CD8-positive, alpha-beta memory T cell (primary cell): ENCODE data around the gene PRDM16. TPM values are rescaled to one million over a fixed set of nuclear protein-coding genes. Genes with fewer than 3 reads are reported as not detected.

Source experiments
- CTCF ChIA-PET: fragments of 350-600 bp; sonication (Branson Sonifier 250); formaldehyde crosslinking; loops from one replicate; lab custom pipeline; 2021; ENCODE audit warnings: antibody characterized with exemption; lab: Charles Lee
- POLR2A ChIA-PET: fragments of 350-600 bp; sonication (Branson Sonifier 250); formaldehyde crosslinking; loops from one replicate; lab custom pipeline; 2021; ENCODE audit warnings: antibody characterized with exemption; lab: Charles Lee
- DNase-seq, 5 donors: peaks; one replicate each; pipeline versions ENCODE4 v3.0.0 to v3.0.0-alpha.2; 2020 to 2022; ENCODE audit warnings: mixed read lengths in 1 of 5
- H3K27ac ChIP-seq: one replicate; pipeline ENCODE4 v1.7.0; 2013; ENCODE audit warnings: low read depth, mild to moderate bottlenecking, low read length, moderate library complexity
- H3K27me3 ChIP-seq: 2 replicates; pipeline ENCODE4 v1.7.0; 2013; ENCODE audit warnings: low read length, mild to moderate bottlenecking; ENCODE audit not compliant: insufficient read depth, poor library complexity, severe bottlenecking
- H3K36me3 ChIP-seq: 2 replicates; pipeline ENCODE4 v1.7.0; 2013; ENCODE audit warnings: mild to moderate bottlenecking, low read length, moderate library complexity; ENCODE audit not compliant: insufficient read depth
- H3K4me1 ChIP-seq: 2 replicates; pipeline ENCODE4 v1.7.0; 2013; ENCODE audit warnings: mild to moderate bottlenecking, low read length, moderate library complexity; ENCODE audit not compliant: insufficient read depth
- H3K4me3 ChIP-seq: 2 replicates; pipeline ENCODE4 v1.7.0; 2013; ENCODE audit warnings: mild to moderate bottlenecking, low read length
- H3K9me3 ChIP-seq: 2 replicates; pipeline ENCODE4 v1.7.0; 2013; ENCODE audit warnings: mild to moderate bottlenecking, low read length
- H3K27ac Mint-ChIP-seq, 8 donors: one replicate each; pipeline ENCODE4 v1.8.0; 2020 to 2021; ENCODE audit warnings: mixed read lengths in 8 of 8, mild to moderate bottlenecking in 6 of 8, inconsistent platforms in 3 of 8, moderate library complexity in 3 of 8
- H3K27me3 Mint-ChIP-seq, 2 donors: one replicate each; pipeline ENCODE4 v1.8.0; 2020 to 2021; ENCODE audit warnings: mixed read lengths in 2 of 2, mild to moderate bottlenecking in 1 of 2, moderate library complexity in 1 of 2
- H3K36me3 Mint-ChIP-seq, 3 donors: one replicate each; pipeline ENCODE4 v1.8.0; 2020 to 2021; ENCODE audit warnings: mixed read lengths in 3 of 3, inconsistent platforms in 1 of 3, mild to moderate bottlenecking in 1 of 3
- H3K4me1 Mint-ChIP-seq, 3 donors: one replicate each; pipeline ENCODE4 v1.8.0; 2020 to 2021; ENCODE audit warnings: mixed read lengths in 3 of 3, inconsistent platforms in 1 of 3, mild to moderate bottlenecking in 1 of 3
- H3K4me3 Mint-ChIP-seq, 7 donors: one replicate each; pipeline ENCODE4 v1.8.0; 2020 to 2021; ENCODE audit warnings: mixed read lengths in 7 of 7, mild to moderate bottlenecking in 6 of 7, moderate library complexity in 4 of 7, inconsistent platforms in 2 of 7
- H3K9me3 Mint-ChIP-seq, 5 donors: one replicate each; pipeline ENCODE4 v1.8.0; 2020 to 2022; ENCODE audit warnings: mixed read lengths in 5 of 5, mild to moderate bottlenecking in 3 of 5, moderate library complexity in 2 of 5, inconsistent platforms in 1 of 5
- polyA plus RNA-seq: library from polyadenylated mRNA; unstranded; fragments of 300-500 nt; fragmentation: Illumina TruSeq; gene quantifications from one replicate; pipeline ENCODE4 v1.2.3, GENCODE V29; 2021
- total RNA-seq, 2 experiments: library from RNA; stranded (reverse); gene quantifications; one replicate each; pipeline ENCODE4 v1.2.3, GENCODE V29; 2021

The PRDM16 gene
- total and polyA plus RNA-seq, 3 experiments from 2014 or later = not detected

DNA sequence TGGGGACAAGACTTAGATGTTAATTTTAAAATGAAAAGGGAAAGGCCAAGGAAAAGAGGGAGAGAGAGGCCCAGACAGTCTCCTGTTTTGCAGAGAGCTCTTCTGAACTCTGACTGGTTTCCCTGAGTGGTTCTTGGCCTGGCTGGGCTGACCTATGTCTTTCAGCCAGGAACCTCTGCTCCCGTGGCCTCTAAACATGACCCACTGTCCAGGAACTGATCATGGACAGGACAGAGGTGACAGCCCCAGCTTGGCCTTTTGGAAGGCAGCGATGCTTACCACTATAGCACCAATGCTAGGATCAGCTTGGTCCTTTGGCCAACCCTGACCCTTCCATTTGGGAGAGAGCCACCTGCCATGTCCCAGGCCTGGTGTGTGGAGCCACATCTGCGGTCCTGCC lies 55.2 kb downstream of the PRDM16 start:
- no peaks in the 10 kb centered on the region for H3K4me1 Mint-ChIP-seq
- H3K36me3 Mint-ChIP-seq = no peaks in the 10 kb centered on the region
- Histone ChIP-seq H3K36me3 (no peaks in the 10 kb centered on the region), H3K27ac (no peak overlapping the region), H3K9me3 (no peaks in the 10 kb centered on the region), H3K4me3 (no peak overlapping the region), H3K4me1 (no peaks in the 10 kb centered on the region), H3K27me3 (no peaks in the 10 kb centered on the region)
- H3K4me3 Mint-ChIP-seq = no peak overlapping the region
- DNase-seq = no peak
- H3K27ac Mint-ChIP-seq = no peak overlapping the region
- H3K9me3 Mint-ChIP-seq = peaks cover 0 to 2% (median 0%) of the 10 kb centered on the region in 5 donors
- CTCF ChIA-PET = no interaction called here
- POLR2A ChIA-PET = no interaction called here
- no peaks in the 10 kb centered on the region for H3K27me3 Mint-ChIP-seq

DNA sequence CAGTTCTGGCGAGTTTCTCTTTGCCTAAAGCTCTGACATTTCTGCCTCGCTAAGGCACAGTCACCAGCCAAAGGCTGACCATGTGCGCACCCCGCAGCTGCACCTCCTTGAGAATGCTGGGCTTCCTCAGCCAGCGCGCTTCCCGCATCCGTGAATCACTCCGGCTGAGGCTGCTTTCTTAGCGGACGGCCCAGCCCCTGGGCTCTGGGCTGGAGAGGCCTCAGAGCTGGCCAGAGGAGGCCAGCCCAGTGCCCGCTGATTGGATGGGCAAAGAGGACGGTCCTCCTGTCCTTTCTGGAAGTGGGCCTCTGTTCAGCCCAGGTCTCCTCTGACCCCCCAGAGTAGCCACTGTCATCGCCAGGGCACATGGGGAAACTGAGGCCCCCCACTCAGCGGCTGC lies 56.1 kb downstream of the PRDM16 start:
- Histone ChIP-seq H3K9me3 (no peaks in the 10 kb centered on the region), H3K4me1 (no peaks in the 10 kb centered on the region), H3K27ac (no peak overlapping the region), H3K27me3 (no peaks in the 10 kb centered on the region), H3K36me3 (no peaks in the 10 kb centered on the region), H3K4me3 (no peak overlapping the region)
- POLR2A ChIA-PET = no interaction called here
- Mint-ChIP-seq H3K4me1 (no peaks in the 10 kb centered on the region), H3K36me3 (no peaks in the 10 kb centered on the region), H3K4me3 (no peak overlapping the region), H3K9me3 (peaks cover 0 to 2% (median 0%) of the 10 kb centered on the region in 5 donors), H3K27ac (no peak overlapping the region), H3K27me3 (no peaks in the 10 kb centered on the region)
- CTCF ChIA-PET = no interaction called here
- DNase-seq = no peak

DNA sequence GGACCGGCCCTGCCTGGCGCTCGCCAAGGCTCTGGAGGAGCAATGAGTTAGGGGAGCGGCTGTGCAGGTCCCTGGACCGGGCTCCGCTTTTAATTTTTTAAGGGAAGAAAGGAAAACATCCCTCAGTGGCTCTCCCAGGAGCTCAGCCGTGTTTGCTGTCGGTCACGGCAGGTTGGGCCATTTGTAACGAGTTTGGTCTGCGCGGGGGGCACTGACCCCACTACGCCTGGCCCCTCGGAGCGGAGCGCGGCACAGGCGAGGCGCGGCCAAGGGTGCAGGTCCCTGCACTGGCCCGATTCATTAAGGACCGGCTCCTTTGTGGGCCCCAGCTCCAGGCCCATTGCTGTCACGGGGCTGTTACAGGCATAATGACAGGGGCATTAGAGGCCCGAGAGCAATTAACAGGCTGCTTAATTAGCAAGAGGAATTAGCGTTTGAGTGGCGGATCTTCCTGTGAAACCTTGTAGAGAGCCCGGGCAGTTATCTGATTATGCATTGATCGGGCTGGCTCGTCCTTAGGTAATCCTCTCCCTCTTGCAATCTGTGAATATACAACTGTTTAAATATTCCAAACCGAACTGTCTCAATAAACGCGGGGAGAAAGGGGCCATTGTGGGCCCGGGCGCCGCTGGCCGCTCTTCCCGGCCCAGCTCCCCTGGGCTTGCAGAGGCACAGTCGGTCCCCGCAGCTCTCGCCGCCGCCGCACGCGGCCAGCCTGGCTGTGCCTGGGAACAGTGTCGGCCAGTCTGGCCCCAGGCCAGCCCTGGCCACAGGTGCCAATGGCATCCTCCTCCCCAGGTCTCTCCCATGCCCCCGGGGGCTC lies 56.8 kb downstream of the PRDM16 start:
- Histone ChIP-seq H3K27ac (no peak overlapping the region), H3K4me3 (no peak overlapping the region), H3K27me3 (no peaks in the 10 kb centered on the region), H3K9me3 (no peaks in the 10 kb centered on the region), H3K4me1 (no peaks in the 10 kb centered on the region), H3K36me3 (no peaks in the 10 kb centered on the region)
- H3K36me3 Mint-ChIP-seq = no peaks in the 10 kb centered on the region
- no peak for DNase-seq
- no peaks in the 10 kb centered on the region for H3K4me1 Mint-ChIP-seq
- H3K4me3 Mint-ChIP-seq = no peak overlapping the region
- POLR2A ChIA-PET = no interaction called here
- H3K27ac Mint-ChIP-seq = no peak overlapping the region
- H3K9me3 Mint-ChIP-seq = peaks cover 0 to 2% (median 0%) of the 10 kb centered on the region in 5 donors
- CTCF ChIA-PET = no interaction called here
- no peaks in the 10 kb centered on the region for H3K27me3 Mint-ChIP-seq

DNA sequence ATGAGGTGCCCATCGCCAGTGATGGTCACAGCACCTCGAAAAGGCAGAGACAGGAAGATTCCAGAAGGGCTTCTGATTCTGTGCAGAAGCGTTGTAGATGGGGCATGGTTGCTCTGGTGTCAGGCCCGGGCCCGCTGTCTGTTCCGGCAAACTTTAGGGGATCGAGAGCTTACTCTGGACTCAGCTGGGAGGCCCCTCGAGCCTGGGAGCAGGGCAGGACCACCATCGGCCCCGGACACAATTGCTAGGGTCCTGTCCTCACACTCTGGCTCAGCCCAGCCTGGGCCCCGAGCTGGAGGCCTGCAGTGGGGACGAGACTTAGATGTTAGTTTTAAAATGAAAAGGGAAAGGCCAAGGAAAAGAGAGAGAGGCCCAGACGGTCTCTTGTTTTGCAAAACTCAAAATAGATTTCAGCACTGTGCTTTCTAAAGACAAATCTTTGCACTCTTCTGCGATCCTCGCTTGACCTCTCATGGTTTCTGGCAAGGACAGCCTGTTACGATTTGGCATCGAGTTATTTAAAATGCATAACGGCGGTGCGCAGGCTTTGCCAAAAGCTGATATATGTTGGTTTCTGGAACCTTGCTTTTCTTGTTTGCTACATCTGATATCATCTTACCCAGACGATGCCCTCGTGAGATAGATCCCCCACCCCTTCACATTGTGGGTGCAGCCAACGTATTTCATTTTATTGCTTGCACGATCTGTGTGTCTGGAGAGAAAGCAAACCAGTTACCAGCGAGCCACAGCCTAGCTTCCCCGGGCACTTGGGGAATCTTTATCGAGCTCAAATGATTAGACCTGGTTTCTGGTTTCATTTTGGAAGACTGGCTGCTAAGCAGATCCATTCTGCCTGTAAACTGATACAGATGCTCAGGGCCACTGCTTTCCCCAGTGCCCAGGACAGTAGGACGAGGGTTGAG lies 58.0 kb downstream of the PRDM16 start:
- Histone ChIP-seq H3K4me1 (no peaks in the 10 kb centered on the region), H3K27ac (no peak overlapping the region), H3K4me3 (no peak overlapping the region), H3K9me3 (no peaks in the 10 kb centered on the region), H3K36me3 (no peaks in the 10 kb centered on the region), H3K27me3 (no peaks in the 10 kb centered on the region)
- H3K27ac Mint-ChIP-seq = no peak overlapping the region
- no peaks in the 10 kb centered on the region for H3K27me3 Mint-ChIP-seq
- ChIA-PET POLR2A (no interaction called here), CTCF (no interaction called here)
- no peaks in the 10 kb centered on the region for H3K36me3 Mint-ChIP-seq
- H3K4me1 Mint-ChIP-seq = no peaks in the 10 kb centered on the region
- H3K9me3 Mint-ChIP-seq = no peaks in the 10 kb centered on the region
- no peak overlapping the region for H3K4me3 Mint-ChIP-seq
- no peak for DNase-seq

DNA sequence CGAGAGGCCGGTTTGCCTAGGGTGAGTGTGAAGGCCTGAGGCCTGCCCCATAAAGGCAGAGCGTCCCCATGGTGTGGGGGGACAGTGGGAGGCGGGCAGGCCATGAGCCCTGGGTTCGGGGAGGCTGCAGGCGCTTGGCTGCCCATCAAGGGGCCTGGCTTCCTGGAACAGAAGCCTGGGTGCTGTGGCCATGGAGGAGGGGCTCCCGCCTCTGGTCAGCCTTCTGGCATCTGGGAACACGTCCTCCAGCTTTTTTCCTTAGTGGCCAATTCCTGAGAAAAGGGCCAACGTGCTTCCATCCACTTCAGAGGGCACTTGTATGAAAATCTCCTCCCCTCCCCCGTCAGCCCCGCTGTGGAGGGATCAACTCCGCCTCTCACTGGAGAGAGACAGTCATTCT lies 58.7 kb downstream of the PRDM16 start:
- Histone ChIP-seq H3K4me3 (no peak overlapping the region), H3K36me3 (no peaks in the 10 kb centered on the region), H3K4me1 (no peaks in the 10 kb centered on the region), H3K9me3 (no peaks in the 10 kb centered on the region), H3K27me3 (no peaks in the 10 kb centered on the region), H3K27ac (no peak overlapping the region)
- ChIA-PET CTCF (no interaction called here), POLR2A (no interaction called here)
- Mint-ChIP-seq H3K4me1 (no peaks in the 10 kb centered on the region), H3K36me3 (no peaks in the 10 kb centered on the region), H3K27ac (no peak overlapping the region), H3K4me3 (no peak overlapping the region), H3K27me3 (peaks cover 0 to 2% of the 10 kb centered on the region in 2 donors), H3K9me3 (no peaks in the 10 kb centered on the region)
- no peak for DNase-seq

DNA sequence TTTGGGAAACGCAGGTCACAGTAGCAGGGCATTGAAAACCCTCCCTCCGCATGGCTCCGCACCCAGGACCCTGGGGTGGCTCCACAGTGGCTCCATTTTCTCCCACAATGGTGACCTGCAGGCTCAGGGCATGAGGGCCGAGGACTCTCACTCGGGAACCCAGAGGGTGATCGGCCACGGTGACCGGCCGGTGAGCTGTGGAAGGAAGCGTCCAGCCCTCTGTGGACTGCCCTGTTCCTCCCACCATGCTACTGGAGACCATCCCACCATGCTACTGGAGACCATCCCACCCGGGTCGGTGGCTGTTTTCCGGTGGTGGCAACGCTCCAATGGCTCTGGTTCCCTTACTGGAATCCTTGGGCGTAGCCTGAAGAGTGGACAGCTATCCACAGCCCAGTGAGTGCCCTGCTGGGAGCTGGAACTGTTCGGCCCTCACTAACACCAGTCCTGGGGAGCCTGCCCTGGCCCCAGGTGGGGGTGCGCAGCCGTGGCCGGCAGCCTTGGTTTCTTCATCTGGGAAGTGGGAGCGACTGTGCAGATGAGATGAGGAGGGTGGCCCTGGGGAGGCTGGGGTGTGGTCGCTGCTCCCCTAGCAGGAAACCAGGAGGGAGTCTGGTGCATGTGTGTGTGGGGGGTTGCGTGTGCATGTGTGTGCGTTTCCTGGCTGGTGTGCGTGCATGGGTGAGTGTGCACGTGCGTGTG lies 59.6 kb downstream of the PRDM16 start:
- H3K9me3 ChIP-seq = no peaks in the 10 kb centered on the region
- no peak overlapping the region for H3K27ac ChIP-seq
- Mint-ChIP-seq H3K36me3 (no peaks in the 10 kb centered on the region), H3K4me3 (no peak overlapping the region), H3K4me1 (no peaks in the 10 kb centered on the region), H3K27me3 (peaks cover 0 to 2% of the 10 kb centered on the region in 2 donors), H3K9me3 (no peaks in the 10 kb centered on the region), H3K27ac (no peak overlapping the region)
- H3K4me3 ChIP-seq = no peak overlapping the region
- no peak for DNase-seq
- no peaks in the 10 kb centered on the region for H3K4me1 ChIP-seq
- POLR2A ChIA-PET = no interaction called here
- CTCF ChIA-PET = no interaction called here
- no peaks in the 10 kb centered on the region for H3K27me3 ChIP-seq
- no peaks in the 10 kb centered on the region for H3K36me3 ChIP-seq

DNA sequence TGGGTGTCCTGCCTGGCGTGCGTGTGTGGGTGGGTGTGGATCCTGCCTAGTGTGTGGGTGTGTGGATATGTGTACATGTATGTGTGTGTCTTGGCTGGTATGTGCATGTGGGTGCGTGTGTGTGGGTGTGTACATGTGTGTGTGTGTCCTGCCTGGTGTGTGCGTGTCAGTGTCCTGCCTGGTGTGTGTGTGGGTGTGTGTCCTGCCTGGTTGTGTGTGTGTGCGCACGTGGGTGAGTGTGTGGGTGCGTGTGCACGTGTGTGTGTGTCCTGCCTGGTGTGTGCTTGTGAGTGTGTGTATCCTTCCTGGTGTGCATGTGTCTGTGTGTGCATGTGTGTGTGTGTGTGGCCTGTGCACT lies 60.1 kb downstream of the PRDM16 start:
- peaks cover 0 to 2% of the 10 kb centered on the region in 2 donors for H3K27me3 Mint-ChIP-seq
- H3K4me1 Mint-ChIP-seq = no peaks in the 10 kb centered on the region
- no peak for DNase-seq
- Histone ChIP-seq H3K27me3 (no peaks in the 10 kb centered on the region), H3K36me3 (no peaks in the 10 kb centered on the region), H3K4me3 (no peak overlapping the region), H3K27ac (no peak overlapping the region), H3K9me3 (no peaks in the 10 kb centered on the region), H3K4me1 (no peaks in the 10 kb centered on the region)
- no peak overlapping the region for H3K4me3 Mint-ChIP-seq
- H3K36me3 Mint-ChIP-seq = no peaks in the 10 kb centered on the region
- no peaks in the 10 kb centered on the region for H3K9me3 Mint-ChIP-seq
- no peak overlapping the region for H3K27ac Mint-ChIP-seq
- ChIA-PET POLR2A (no interaction called here), CTCF (no interaction called here)

DNA sequence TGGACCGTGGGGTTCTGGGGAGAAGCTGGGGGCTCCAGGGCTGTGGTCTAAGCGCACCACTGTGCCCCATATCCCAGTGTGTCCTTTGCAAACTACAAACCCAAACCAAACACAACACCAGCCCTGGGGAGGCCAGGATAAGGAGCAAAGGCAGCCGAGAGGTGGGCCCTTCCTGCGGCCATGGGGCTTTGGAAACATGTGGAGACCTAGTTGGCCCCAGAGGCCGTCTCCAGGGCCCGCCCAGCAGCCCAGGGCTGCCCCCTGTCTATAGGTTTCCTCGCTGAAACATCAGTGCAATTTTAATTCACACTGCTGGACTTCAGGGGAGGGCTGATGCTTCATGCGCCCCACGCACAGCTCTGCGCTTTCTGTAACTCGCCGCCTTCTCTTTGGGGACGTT lies 61.3 kb downstream of the PRDM16 start:
- no peaks in the 10 kb centered on the region for H3K9me3 ChIP-seq
- H3K27ac Mint-ChIP-seq = no peak overlapping the region
- no peaks in the 10 kb centered on the region for H3K4me1 Mint-ChIP-seq
- ChIA-PET CTCF (no interaction called here), POLR2A (no interaction called here)
- H3K9me3 Mint-ChIP-seq = no peaks in the 10 kb centered on the region
- H3K4me3 ChIP-seq = no peak overlapping the region
- no peaks in the 10 kb centered on the region for H3K27me3 ChIP-seq
- H3K4me1 ChIP-seq = no peaks in the 10 kb centered on the region
- H3K4me3 Mint-ChIP-seq = no peak overlapping the region
- no peak for DNase-seq
- peaks cover 0 to 2% of the 10 kb centered on the region in 2 donors for H3K27me3 Mint-ChIP-seq
- H3K36me3 ChIP-seq = no peaks in the 10 kb centered on the region
- H3K27ac ChIP-seq = no peak overlapping the region
- H3K36me3 Mint-ChIP-seq = no peaks in the 10 kb centered on the region
